HEK293 (cell line): Measurements from ENCODE around the gene NCR3LG1.

Experiments
- GLI2 ChIP-seq: fragments of 450-650 bp; formaldehyde crosslinking; IDR thresholded peaks from 2 replicates; pipeline ENCODE4; 2017; ENCODE audit warnings: missing biosample characterization, missing genetic modification characterization, low read depth, borderline replicate concordance
- KLF10 ChIP-seq: fragments of 450-650 bp; IDR thresholded peaks from 2 replicates; pipeline ENCODE4 v1.5.1; 2018; ENCODE audit warnings: missing biosample characterization, mild to moderate bottlenecking, missing genetic modification characterization
- OVOL3 ChIP-seq: fragments of 450-650 bp; formaldehyde crosslinking; IDR thresholded peaks from 2 replicates; pipeline ENCODE4 v1.5.1; 2016; ENCODE audit warnings: missing biosample characterization, missing genetic modification characterization
- SCRT2 ChIP-seq: fragments of 450-650 bp; formaldehyde crosslinking; IDR thresholded peaks from 2 replicates; pipeline ENCODE4 v1.5.1; 2016; ENCODE audit warnings: missing biosample characterization, missing genetic modification characterization
- ZNF10 ChIP-seq: fragments of 450-650 bp; formaldehyde crosslinking; IDR thresholded peaks from 2 replicates; pipeline ENCODE4 v1.5.1; 2017; ENCODE audit warnings: missing biosample characterization, missing genetic modification characterization
- ZNF132 ChIP-seq: fragments of 450-650 bp; formaldehyde crosslinking; IDR thresholded peaks from 2 replicates; pipeline ENCODE4 v1.5.1; 2017; ENCODE audit warnings: missing biosample characterization, missing genetic modification characterization, borderline replicate concordance
- ZNF24 ChIP-seq: fragments of 450-650 bp; formaldehyde crosslinking; IDR thresholded peaks from 2 replicates; pipeline ENCODE4 v1.5.1; 2016; ENCODE audit warnings: missing biosample characterization, missing genetic modification characterization
- ZNF473 ChIP-seq: fragments of 450-650 bp; formaldehyde crosslinking; IDR thresholded peaks from 2 replicates; pipeline ENCODE4 v1.5.1; 2017; ENCODE audit warnings: missing biosample characterization, missing genetic modification characterization
- ZNF654 ChIP-seq: fragments of 450-650 bp; formaldehyde crosslinking; IDR thresholded peaks from 2 replicates; pipeline ENCODE4 v1.5.1; 2016; ENCODE audit warnings: low read depth, missing biosample characterization, missing genetic modification characterization
- TF ChIP-seq, protein P1 (sequence below): fragments of 450-650 bp; formaldehyde crosslinking; IDR thresholded peaks from 2 replicates; pipeline ENCODE4; 2016; ENCODE audit warnings: missing biosample characterization, missing genetic modification characterization
- TF ChIP-seq, protein P2 (sequence below): fragments of 450-650 bp; formaldehyde crosslinking; IDR thresholded peaks from 2 replicates; pipeline ENCODE4 v1.5.1; 2016; ENCODE audit warnings: missing biosample characterization, missing genetic modification characterization
- TF ChIP-seq, protein P3 (sequence below): fragments of 450-650 bp; formaldehyde crosslinking; IDR thresholded peaks from 2 replicates; pipeline ENCODE4 v1.5.1; 2016; ENCODE audit warnings: missing biosample characterization, missing genetic modification characterization
- TF ChIP-seq, protein P4 (sequence below): fragments of 450-650 bp; IDR thresholded peaks from 2 replicates; pipeline ENCODE4 v1.5.1; 2018; ENCODE audit warnings: missing biosample characterization, mild to moderate bottlenecking, missing genetic modification characterization

DNA sequence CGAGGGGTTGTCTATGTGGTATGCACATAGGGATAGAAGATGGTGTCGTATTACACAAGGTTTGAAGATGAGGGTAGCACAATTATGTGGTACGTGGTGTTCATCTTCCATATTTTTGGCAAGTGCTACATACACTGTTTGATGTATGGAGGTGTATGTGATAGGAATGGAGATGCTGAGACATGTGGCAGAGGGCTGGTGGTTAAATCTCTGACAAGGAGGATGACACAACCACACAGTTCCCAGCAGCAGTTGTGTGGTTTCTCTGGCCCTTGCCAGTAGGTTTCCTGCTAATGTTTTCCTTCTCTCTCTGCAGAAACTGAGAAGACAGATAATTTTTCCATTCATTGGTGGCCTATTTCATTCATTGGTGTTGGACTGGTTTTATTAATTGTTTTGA, 17.0 kb downstream of the NCR3LG1 start:
- TF ChIP-seq, protein P1, sequence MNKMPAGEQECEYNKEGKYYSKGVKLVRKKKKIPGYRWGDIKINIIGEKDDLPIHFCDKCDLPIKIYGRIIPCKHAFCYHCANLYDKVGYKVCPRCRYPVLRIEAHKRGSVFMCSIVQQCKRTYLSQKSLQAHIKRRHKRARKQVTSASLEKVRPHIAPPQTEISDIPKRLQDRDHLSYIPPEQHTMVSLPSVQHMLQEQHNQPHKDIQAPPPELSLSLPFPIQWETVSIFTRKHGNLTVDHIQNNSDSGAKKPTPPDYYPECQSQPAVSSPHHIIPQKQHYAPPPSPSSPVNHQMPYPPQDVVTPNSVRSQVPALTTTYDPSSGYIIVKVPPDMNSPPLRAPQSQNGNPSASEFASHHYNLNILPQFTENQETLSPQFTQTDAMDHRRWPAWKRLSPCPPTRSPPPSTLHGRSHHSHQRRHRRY (tag by site-specific recombination), result no peak
- TF ChIP-seq OVOL3 (tag by site-specific recombination) (no peak), KLF10 (no peak), ZNF654 (tag by site-specific recombination) (no peak), SCRT2 (tag by site-specific recombination) (no peak), GLI2 (tag by site-specific recombination) (no peak), ZNF24 (tag by site-specific recombination) (no peak), ZNF10 (tag by site-specific recombination) (no peak), ZNF132 (tag by site-specific recombination) (no peak), ZNF473 (no peak)
- TF ChIP-seq, protein P2, sequence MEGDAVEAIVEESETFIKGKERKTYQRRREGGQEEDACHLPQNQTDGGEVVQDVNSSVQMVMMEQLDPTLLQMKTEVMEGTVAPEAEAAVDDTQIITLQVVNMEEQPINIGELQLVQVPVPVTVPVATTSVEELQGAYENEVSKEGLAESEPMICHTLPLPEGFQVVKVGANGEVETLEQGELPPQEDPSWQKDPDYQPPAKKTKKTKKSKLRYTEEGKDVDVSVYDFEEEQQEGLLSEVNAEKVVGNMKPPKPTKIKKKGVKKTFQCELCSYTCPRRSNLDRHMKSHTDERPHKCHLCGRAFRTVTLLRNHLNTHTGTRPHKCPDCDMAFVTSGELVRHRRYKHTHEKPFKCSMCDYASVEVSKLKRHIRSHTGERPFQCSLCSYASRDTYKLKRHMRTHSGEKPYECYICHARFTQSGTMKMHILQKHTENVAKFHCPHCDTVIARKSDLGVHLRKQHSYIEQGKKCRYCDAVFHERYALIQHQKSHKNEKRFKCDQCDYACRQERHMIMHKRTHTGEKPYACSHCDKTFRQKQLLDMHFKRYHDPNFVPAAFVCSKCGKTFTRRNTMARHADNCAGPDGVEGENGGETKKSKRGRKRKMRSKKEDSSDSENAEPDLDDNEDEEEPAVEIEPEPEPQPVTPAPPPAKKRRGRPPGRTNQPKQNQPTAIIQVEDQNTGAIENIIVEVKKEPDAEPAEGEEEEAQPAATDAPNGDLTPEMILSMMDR (tag by site-specific recombination), result no peak
- TF ChIP-seq, protein P3, sequence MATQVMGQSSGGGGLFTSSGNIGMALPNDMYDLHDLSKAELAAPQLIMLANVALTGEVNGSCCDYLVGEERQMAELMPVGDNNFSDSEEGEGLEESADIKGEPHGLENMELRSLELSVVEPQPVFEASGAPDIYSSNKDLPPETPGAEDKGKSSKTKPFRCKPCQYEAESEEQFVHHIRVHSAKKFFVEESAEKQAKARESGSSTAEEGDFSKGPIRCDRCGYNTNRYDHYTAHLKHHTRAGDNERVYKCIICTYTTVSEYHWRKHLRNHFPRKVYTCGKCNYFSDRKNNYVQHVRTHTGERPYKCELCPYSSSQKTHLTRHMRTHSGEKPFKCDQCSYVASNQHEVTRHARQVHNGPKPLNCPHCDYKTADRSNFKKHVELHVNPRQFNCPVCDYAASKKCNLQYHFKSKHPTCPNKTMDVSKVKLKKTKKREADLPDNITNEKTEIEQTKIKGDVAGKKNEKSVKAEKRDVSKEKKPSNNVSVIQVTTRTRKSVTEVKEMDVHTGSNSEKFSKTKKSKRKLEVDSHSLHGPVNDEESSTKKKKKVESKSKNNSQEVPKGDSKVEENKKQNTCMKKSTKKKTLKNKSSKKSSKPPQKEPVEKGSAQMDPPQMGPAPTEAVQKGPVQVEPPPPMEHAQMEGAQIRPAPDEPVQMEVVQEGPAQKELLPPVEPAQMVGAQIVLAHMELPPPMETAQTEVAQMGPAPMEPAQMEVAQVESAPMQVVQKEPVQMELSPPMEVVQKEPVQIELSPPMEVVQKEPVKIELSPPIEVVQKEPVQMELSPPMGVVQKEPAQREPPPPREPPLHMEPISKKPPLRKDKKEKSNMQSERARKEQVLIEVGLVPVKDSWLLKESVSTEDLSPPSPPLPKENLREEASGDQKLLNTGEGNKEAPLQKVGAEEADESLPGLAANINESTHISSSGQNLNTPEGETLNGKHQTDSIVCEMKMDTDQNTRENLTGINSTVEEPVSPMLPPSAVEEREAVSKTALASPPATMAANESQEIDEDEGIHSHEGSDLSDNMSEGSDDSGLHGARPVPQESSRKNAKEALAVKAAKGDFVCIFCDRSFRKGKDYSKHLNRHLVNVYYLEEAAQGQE (tag by site-specific recombination), result no peak
- TF ChIP-seq, protein P4, sequence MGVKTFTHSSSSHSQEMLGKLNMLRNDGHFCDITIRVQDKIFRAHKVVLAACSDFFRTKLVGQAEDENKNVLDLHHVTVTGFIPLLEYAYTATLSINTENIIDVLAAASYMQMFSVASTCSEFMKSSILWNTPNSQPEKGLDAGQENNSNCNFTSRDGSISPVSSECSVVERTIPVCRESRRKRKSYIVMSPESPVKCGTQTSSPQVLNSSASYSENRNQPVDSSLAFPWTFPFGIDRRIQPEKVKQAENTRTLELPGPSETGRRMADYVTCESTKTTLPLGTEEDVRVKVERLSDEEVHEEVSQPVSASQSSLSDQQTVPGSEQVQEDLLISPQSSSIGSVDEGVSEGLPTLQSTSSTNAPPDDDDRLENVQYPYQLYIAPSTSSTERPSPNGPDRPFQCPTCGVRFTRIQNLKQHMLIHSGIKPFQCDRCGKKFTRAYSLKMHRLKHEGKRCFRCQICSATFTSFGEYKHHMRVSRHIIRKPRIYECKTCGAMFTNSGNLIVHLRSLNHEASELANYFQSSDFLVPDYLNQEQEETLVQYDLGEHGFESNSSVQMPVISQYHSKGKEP, result no peak
